HL-60 (cell line): ENCODE results near the gene FARS2.

Experiments
- POLR2AphosphoS5 ChIP-seq: IDR thresholded peaks from 2 replicates; pipeline ENCODE4 v1.6.1; 2012; ENCODE audit warnings: low read depth
- SPI1 ChIP-seq: IDR thresholded peaks from 2 replicates; pipeline ENCODE4 v1.6.1; 2012; ENCODE audit warnings: low read depth, mild to moderate bottlenecking, borderline replicate concordance
- TF ChIP-seq, protein P1 (sequence below): IDR thresholded peaks from one replicate; pipeline ENCODE4 v1.5.1; 2011; ENCODE audit warnings: low read length, control low read depth, inconsistent platforms; ENCODE audit not compliant: insufficient read depth

DNA sequence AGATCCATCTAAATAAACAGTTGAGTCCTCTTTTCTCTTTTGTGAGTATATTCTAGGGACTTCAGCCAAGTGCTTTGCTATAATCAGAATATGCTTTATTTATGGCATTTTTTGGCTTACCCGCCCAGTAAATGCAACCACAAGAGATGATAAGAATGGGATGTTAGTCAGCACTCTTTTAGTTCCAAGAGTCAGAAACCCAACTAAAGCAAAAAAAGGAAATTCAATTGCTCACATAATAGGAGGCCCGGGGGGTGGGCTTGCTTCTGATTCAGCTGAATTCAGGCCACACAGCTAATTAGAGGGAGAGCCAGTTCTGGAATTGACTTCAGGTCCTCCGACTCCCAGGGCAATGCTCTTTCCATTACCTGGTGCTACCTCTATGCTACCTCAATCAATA is 250.6 kb downstream of the FARS2 start:
- TF ChIP-seq, protein P1, sequence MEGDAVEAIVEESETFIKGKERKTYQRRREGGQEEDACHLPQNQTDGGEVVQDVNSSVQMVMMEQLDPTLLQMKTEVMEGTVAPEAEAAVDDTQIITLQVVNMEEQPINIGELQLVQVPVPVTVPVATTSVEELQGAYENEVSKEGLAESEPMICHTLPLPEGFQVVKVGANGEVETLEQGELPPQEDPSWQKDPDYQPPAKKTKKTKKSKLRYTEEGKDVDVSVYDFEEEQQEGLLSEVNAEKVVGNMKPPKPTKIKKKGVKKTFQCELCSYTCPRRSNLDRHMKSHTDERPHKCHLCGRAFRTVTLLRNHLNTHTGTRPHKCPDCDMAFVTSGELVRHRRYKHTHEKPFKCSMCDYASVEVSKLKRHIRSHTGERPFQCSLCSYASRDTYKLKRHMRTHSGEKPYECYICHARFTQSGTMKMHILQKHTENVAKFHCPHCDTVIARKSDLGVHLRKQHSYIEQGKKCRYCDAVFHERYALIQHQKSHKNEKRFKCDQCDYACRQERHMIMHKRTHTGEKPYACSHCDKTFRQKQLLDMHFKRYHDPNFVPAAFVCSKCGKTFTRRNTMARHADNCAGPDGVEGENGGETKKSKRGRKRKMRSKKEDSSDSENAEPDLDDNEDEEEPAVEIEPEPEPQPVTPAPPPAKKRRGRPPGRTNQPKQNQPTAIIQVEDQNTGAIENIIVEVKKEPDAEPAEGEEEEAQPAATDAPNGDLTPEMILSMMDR, result no peak
- TF ChIP-seq POLR2AphosphoS5 (no peak), SPI1 (no peak)
